ENCODE measurements around the gene ZNRF3. TPM values are rescaled to one million over a fixed set of nuclear protein-coding genes. Genes with fewer than 3 reads are reported as not detected.

ZNRF3 gene
- total RNA-seq, 1 donor from 2014 or later = 2.0 TPM

DNA sequence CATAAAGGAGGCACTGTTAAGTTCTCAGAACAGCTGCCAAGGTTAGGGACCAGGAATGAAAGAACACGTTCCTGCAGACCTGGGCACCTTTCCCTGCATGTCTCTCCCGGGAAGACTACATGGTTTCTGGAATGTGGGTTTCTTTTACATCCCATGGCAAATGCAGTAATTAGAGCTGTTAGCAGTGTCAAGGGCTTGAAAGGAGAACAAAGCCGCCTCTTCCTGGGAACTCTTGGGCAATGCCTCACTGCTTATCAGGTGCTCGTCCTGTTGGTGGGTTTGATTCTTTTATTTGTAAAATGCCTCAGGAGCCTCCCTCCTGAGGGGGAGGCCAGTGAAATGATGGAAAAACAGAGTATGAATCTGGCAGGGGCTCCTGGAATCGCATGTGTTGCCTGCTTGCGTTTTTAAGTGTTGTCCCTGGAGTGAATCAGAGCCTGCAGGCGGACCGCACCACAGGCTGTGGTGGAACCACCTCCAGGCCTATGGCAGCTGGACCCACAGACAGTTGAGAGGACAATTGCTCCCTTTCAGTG, 179.0 kb downstream of the ZNRF3 start:
- Mint-ChIP-seq H3K9me3 (no peaks in the 10 kb centered on the region), H3K4me1 (peaks cover 1% of the 10 kb centered on the region), H3K27me3 (peaks cover 57% of the 10 kb centered on the region), H3K27ac (no peak overlapping the region), H3K4me3 (no peak overlapping the region), H3K36me3 (ENCODE audit: low read depth) (no peaks in the 10 kb centered on the region)
- intact Hi-C loops (cut with micrococcal nuclease) = no loop called here
- no peak for DNase-seq

DNA sequence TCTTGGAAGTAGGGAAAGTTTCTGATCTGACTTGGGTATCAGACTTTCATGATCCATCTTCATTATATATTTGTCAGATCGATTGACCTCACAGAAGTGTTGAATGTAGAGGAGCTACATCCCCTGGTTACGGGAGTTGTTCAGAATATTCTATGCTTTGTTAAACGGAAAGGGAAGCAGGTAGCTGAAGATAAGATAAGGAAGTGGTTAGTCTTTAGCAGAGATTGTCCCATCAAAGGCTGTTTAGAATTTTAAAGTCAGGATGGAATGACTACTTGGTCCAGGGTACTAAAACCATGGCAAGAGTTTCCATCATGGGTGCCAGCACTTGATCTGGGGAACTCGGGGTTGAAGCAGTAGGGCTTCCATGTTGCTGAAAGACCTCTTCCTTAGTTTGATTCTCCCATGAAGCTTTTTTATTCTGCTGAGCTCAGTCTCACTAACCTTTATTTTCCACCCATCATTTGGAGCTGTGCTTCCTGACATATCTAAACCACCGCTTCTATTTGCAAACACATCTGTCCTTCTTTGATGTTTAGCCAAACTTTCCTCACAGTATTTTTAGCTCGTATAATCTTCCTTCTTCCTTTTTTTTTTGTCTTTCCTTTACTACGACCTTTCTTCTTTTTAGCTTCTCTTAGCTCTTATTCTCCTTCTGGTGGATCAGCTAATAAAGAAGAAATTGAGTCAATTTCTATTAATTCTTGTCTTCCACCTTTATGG, 182.3 kb downstream of the ZNRF3 start:
- Mint-ChIP-seq H3K4me1 (peaks cover 1% of the 10 kb centered on the region), H3K27me3 (peaks cover 61% of the 10 kb centered on the region), H3K36me3 (ENCODE audit: low read depth) (no peaks in the 10 kb centered on the region), H3K9me3 (no peaks in the 10 kb centered on the region), H3K4me3 (no peak overlapping the region), H3K27ac (no peak overlapping the region)
- intact Hi-C loops (cut with micrococcal nuclease) = no loop called here
- DNase-seq = no peak

DNA sequence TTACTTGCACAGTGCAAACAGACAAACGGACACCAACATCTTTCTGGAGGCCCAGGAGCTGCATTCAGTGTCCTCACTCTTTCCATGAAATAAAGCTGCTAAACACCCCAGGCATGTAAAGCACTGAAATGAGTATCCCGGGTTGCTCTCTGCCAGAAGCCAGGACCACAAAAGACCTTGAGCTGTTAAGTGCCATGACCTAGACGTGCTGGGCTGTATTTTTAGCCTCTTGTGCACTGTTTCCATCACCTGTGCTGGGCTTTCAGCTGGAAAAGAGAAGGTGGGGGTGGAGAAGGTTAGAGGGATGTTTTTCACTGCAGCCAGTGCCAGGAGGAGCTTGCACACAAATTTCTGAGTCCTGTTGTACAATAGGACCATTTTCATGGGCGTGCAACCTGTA, 186.1 kb downstream of the ZNRF3 start:
- Mint-ChIP-seq H3K4me1 (peaks cover 20% of the 10 kb centered on the region), H3K36me3 (ENCODE audit: low read depth) (no peaks in the 10 kb centered on the region), H3K27ac (no peak overlapping the region), H3K27me3 (peaks cover 55% of the 10 kb centered on the region), H3K9me3 (no peaks in the 10 kb centered on the region), H3K4me3 (no peak overlapping the region)
- intact Hi-C loops (cut with micrococcal nuclease) = no loop called here
- no peak for DNase-seq

DNA sequence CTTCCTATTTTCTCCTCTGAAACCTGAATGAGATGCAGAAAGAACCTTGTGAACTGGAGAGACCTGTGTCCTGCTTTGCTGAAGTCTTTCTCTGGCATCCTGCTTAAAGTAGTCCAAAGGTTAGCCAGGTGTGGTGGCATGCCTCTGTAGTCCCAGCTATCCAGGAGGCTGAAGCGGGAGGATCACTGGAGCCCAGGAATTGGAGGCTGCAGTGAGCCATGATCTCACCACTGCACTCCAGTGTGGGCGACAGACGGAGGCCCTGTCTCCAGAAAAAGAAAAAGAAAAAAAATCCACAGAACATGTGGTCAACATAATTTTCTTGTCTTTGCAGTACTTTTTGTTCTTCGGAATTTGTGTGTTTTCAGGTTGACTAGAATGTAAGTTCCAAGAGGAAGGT, 187.1 kb downstream of the ZNRF3 start:
- Mint-ChIP-seq H3K4me1 (peaks cover 18% of the 10 kb centered on the region), H3K27me3 (peaks cover 62% of the 10 kb centered on the region), H3K36me3 (ENCODE audit: low read depth) (no peaks in the 10 kb centered on the region), H3K27ac (no peak overlapping the region), H3K4me3 (no peak overlapping the region), H3K9me3 (no peaks in the 10 kb centered on the region)
- no peak for DNase-seq
- intact Hi-C loops (cut with micrococcal nuclease) = no loop called here

DNA sequence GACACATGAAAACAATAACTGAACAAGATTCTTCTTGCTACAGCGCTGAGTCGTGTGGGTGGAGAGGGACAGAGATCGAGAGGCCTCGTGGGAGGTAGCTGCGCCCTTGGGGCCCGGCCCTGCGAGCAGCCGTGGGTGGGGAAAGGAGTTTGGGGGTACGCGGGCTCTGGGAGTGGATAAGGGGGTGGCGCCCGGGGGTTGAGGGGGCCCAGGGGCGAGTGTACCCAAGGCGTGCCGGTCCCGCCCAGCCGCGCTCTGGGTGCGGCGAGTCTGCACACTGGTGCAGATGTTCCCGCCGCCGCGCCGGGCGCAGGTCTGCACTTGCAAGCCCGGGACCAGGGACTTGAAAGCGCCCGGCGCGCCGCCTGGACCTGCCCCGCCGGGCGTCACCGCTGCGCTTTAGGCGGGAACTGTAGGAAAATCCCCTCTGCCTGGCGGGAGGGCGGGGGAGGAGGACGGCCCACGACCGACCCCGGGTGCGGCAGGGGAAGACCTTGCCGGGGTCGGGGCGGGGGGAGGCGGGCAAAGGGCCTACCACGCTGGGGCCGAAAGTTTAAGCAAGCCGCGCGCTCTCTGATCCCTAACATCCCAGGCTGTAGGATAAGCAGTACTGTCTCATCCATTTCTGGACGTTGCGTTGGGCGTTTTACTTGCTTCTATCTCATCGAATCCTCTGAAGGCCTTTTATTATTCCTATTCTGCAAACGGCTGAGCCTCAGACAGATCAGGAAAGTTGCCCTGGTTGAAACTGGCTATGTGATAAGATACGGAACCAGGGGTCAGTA, 188.1 kb downstream of the ZNRF3 start:
- no peaks in the 10 kb centered on the region for H3K36me3 Mint-ChIP-seq (ENCODE audit: low read depth)
- no peaks in the 10 kb centered on the region for H3K9me3 Mint-ChIP-seq
- H3K4me1 Mint-ChIP-seq = peaks cover 18% of the 10 kb centered on the region
- intact Hi-C loops (cut with micrococcal nuclease) = loop anchor here (1.0 kb wide), 1 partner anchor 329 kb away; the partner anchor contains the start of gene HSCB
- H3K27ac Mint-ChIP-seq = peak overlapping the region; percentile 32
- H3K4me3 Mint-ChIP-seq = peak overlapping the region; percentile 78
- H3K27me3 Mint-ChIP-seq = peaks cover 66% of the 10 kb centered on the region
- peak; percentile 77 for DNase-seq

DNA sequence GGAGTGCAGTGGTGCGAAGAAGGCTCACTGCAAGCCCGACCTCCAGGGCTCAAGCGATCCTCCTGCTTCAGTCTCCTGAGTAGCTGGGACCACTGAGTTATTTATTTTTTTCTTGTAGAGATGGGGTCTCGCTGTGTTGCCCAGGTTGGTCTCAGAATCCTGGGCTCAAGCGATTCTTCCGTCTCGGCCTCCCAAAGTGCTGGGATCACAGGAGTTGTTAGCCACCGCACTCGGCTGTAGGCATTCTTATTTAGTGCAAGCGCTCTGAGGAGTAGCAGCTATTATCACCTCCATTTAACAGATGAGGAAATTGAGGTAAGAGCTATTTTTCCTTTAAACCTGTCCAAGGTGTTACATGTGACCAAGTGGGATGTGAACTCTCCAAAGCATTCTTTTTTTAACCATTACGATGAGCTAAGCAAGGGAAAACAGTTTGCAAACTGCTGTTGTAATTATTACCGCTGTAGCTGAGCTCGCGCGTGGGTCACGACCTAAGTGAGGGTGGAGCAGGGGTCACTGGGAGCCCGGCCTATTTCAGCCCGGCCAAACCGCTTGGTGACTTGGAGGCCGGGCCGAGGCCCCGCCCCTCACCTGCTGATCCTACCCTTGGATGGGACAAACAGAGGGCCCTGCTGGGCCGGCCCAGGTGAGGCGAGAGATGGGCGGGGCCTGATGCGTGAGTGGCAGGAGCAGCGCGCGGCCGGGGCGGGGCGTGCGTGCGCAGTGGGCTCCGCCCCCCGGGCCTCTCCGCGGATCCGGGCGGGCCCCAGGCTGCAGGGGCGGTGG, 189.0 kb downstream of the ZNRF3 start:
- intact Hi-C loops (cut with micrococcal nuclease) = loop anchor here (1.0 kb wide), 1 partner anchor 330 kb away; the partner anchor contains the start of gene HSCB
- DNase-seq = peak; percentile 94
- Mint-ChIP-seq H3K4me3 (peak overlapping the region; percentile 72), H3K27me3 (peaks cover 65% of the 10 kb centered on the region), H3K36me3 (ENCODE audit: low read depth) (no peaks in the 10 kb centered on the region), H3K4me1 (peaks cover 18% of the 10 kb centered on the region), H3K27ac (no peak overlapping the region), H3K9me3 (no peaks in the 10 kb centered on the region)

DNA sequence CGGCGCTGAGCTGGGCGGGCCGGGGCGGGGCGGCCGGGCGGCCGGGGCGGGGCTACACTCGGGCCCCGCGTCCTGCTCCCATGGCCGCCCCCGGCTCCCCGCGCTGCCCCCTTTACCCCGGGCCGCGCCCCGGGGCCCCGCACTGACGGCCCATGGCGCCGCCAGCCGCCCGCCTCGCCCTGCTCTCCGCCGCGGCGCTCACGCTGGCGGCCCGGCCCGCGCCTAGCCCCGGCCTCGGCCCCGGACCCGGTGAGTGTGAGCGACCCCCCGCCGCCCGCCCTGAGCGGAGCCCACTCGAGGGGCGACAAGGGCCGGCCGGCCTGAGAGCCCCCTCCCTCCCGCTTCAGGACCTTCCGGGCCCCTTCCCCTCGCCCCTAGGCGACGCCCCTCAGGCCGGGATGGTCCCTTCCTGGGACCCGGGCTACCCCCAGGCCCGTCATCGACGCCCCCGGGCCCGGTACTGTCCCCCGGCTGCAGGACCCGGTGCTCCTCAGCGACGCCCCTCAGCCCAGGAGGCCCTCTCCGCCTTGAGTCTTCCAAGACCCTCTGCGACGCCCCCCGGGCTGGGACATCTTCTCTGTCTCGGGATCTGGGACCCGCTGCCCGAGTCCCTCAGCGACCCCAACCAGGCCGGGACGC, 189.7 kb downstream of the ZNRF3 start, which contains the start of gene KREMEN1:
KREMEN1 (plus strand) TSS at position 57 of the 639 bp plus-strand sequence; CDS start at position 153, 96 bp downstream.
- no peaks in the 10 kb centered on the region for H3K36me3 Mint-ChIP-seq (ENCODE audit: low read depth)
- H3K4me1 Mint-ChIP-seq = peaks cover 18% of the 10 kb centered on the region
- DNase-seq = peak; percentile 62
- intact Hi-C loops (cut with micrococcal nuclease) = loop anchor here (1.0 kb wide), 1 partner anchor 331 kb away; the partner anchor contains the start of gene HSCB
- peaks cover 69% of the 10 kb centered on the region for H3K27me3 Mint-ChIP-seq
- no peaks in the 10 kb centered on the region for H3K9me3 Mint-ChIP-seq
- H3K27ac Mint-ChIP-seq = no peak within 1 kb of the TSS
- peak within 1 kb of the TSS; percentile 76 for H3K4me3 Mint-ChIP-seq

DNA sequence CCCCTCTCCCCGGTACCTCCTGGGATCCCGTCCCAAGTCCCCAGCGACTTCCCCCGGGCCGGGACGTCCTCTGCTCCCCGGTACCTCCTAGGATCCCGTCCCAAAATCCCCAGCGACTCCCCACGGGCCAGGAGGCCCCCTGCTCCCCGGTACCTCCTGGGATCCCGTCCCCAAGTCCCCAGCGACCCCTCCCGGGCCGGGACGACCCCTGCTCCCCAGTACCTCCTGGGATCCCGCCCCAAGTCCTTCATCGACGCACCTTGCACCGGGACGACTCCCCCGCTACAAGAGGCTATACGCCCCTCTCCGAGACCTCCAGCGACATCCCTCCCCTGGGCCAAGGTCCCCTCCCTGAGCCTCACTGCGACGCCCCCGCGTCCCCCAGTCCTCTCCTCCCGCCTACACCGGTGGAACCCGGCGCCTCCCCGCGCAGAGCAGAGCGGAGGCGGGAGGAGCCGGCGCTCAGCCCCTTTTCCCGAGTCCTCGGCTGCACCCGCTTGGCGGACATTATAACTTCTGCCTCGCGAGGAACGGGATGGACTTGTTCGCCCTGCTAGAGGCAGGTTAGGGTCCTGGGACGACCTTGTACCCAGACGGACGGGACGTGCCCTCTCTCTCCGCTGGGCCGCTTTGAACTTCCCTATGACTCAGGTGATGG, 190.4 kb downstream of the ZNRF3 start:
- H3K27me3 Mint-ChIP-seq = peaks cover 75% of the 10 kb centered on the region
- peak; percentile 67 for DNase-seq
- H3K4me3 Mint-ChIP-seq = peak overlapping the region; percentile 76
- no peaks in the 10 kb centered on the region for H3K36me3 Mint-ChIP-seq (ENCODE audit: low read depth)
- H3K9me3 Mint-ChIP-seq = no peaks in the 10 kb centered on the region
- H3K27ac Mint-ChIP-seq = no peak overlapping the region
- peaks cover 18% of the 10 kb centered on the region for H3K4me1 Mint-ChIP-seq
- intact Hi-C loops (cut with micrococcal nuclease) = no loop called here

DNA sequence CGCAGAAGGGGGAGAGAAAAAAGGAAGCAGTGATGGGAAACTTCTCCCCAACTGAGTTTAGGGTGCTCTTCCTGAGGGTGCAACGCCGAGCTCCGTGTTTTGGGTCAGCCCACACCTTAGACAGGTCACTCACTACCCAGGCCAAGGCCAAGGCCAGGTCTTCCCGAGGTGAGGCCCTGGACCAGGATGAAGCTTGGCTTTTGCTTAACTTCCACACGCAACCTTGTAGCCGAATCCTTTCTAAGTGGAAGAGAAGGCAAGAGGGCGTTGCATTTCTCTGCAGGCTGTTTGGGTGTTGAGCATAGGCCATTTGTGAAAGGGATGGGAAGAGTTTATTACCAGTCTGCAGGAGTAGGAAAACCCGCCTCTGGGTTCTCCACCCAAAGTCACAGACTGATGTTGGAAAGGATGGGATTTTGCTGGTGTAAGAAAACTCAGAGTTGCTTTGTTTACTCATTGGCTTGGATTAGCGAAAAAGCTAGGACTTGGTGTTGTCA, 191.0 kb downstream of the ZNRF3 start:
- H3K4me3 Mint-ChIP-seq = peak overlapping the region; percentile 76
- H3K27me3 Mint-ChIP-seq = peaks cover 77% of the 10 kb centered on the region
- intact Hi-C loops (cut with micrococcal nuclease) = no loop called here
- no peaks in the 10 kb centered on the region for H3K36me3 Mint-ChIP-seq (ENCODE audit: low read depth)
- no peak for DNase-seq
- H3K4me1 Mint-ChIP-seq = peaks cover 18% of the 10 kb centered on the region
- H3K9me3 Mint-ChIP-seq = no peaks in the 10 kb centered on the region
- no peak overlapping the region for H3K27ac Mint-ChIP-seq

DNA sequence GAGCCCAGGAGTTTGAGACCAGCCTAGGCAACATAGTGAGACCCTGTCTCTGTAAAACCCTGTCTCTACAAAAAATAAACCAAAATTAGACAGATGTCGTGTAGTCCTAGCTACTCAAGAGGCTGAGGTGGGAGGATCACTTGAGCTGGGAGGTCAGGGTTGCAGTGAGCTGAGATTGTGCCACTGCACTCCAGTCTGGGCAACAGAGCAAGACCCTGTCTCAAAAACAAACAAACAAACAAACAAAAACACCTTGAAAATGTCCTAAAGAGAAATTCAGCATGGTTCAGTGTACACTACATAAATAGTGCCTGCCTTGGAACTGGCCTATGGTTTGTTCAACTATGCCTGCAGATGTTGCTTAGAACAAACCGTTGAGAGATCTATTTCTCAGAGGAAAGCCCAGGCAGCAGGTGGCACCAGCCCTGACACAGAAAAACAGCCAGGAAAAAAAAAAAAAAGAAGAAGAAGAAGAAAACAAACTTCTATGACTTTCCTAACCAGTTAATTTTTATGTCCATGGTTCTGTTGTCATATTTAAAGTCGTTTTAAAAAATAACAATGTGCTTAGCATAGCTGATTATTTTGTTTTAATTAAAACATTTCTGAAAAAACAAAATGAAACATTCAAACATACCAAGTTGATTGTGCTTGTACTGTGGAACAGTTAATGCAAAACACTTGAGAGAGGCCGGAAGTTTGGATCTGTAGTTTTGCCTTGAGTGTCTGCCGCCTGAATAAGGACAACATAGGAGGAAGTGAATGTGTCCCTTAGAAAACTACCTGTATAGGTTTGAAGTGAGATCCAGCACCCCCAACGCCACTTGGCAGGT, 194.9 kb downstream of the ZNRF3 start:
- Mint-ChIP-seq H3K27me3 (peaks cover 66% of the 10 kb centered on the region), H3K4me3 (no peak overlapping the region), H3K36me3 (ENCODE audit: low read depth) (no peaks in the 10 kb centered on the region), H3K9me3 (no peaks in the 10 kb centered on the region), H3K27ac (no peak overlapping the region), H3K4me1 (peaks cover 4% of the 10 kb centered on the region)
- DNase-seq = no peak
- intact Hi-C loops (cut with micrococcal nuclease) = no loop called here

DNA sequence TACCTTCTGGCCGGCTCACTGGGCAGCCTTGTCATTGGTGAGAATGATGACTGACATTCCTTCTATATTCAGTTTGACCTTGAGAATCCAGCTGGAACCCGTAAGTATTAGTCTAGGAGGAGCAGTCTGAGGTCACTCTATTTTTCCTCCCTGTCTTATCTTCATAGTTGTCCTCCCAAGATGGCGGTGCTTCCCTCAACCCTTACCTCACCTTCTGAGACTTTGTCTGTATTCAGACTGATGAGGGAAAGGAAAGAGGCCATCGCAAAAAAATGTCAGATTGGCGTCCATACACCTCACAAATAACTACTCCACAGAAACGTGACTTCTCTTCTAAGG, 195.5 kb downstream of the ZNRF3 start:
- H3K27me3 Mint-ChIP-seq = peaks cover 66% of the 10 kb centered on the region
- intact Hi-C loops (cut with micrococcal nuclease) = no loop called here
- peaks cover 3% of the 10 kb centered on the region for H3K4me1 Mint-ChIP-seq
- H3K36me3 Mint-ChIP-seq (ENCODE audit: low read depth) = no peaks in the 10 kb centered on the region
- H3K27ac Mint-ChIP-seq = no peak overlapping the region
- DNase-seq = no peak
- no peaks in the 10 kb centered on the region for H3K9me3 Mint-ChIP-seq
- H3K4me3 Mint-ChIP-seq = no peak overlapping the region

DNA sequence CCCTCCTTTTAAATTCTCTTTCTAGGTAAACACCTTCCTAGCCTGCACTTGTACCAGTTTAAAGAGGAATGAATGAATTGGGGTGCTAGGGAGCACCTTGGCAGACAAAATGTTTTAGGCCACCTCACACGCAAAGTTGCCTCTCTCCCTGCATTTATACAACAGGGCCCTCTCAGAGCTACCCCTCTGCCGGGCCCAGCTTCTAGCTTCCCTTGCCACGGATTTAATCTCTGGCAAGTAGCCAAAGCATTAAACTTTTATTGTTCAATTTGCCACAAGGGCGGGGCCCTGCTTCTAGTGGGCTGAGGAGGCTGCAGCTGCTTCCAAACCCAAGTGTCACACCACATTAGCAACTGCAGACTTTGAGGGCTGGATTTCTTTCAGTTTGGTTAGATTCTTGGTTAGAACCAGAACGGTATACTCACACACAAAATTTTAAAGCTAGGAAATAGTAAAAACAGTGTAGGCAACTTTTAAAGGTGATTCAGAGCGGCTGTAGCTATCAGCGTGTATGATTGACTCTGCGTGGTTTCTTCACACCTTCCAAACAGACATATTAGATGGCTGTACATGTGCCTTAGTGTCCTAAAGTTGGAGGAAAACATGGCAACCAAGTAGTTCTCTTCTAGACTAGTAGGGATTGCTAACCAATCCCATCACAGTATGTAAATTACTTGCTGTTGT, 196.0 kb downstream of the ZNRF3 start:
- no peak overlapping the region for H3K4me3 Mint-ChIP-seq

More for the DNA sequence above, 196.0 kb downstream of the ZNRF3 start:
- H3K27ac Mint-ChIP-seq = no peak overlapping the region
- H3K9me3 Mint-ChIP-seq = no peaks in the 10 kb centered on the region
- H3K4me1 Mint-ChIP-seq = peaks cover 2% of the 10 kb centered on the region
- H3K36me3 Mint-ChIP-seq (ENCODE audit: low read depth) = no peaks in the 10 kb centered on the region
- intact Hi-C loops (cut with micrococcal nuclease) = no loop called here
- DNase-seq = no peak
- peaks cover 61% of the 10 kb centered on the region for H3K27me3 Mint-ChIP-seq

Data from activated CD4-positive, alpha-beta T cell treated with anti-CD3 and anti-CD28 coated beads, Interleukin-2, amount 10 ng/mL, durations not matched to agents 24 days and 14 days (primary cell).